ENCODE results near the gene PPID.
"Not testable (repeated sequence)": the region's sequence is repeated elsewhere in the genome, so short reads cannot be mapped to it uniquely, and the experiment has no call there.

PPID gene

GRCh38 chr4:158766434-158767044 is 43.3 kb upstream of the PPID start:
- no peak for TF ChIP-seq CTCF (IDR thresholded peaks at IDR 0.05; ENCODE audit: borderline replicate concordance, control extremely low read depth, extremely low read depth, insufficient read depth, missing control alignments)
- DNase-seq (ENCODE audit: low spot score): no peak
- in situ Hi-C loops (cut with MboI; ENCODE audit: low sequenced_read_pairs, unreplicated experiment): no loop called here

- in situ Hi-C loops (cut with MboI; ENCODE audit: low sequenced_read_pairs, unreplicated experiment): no loop called here
- no peak for TF ChIP-seq CTCF (IDR thresholded peaks at IDR 0.05; ENCODE audit: borderline replicate concordance, control extremely low read depth, extremely low read depth, insufficient read depth, missing control alignments)
- no peak for DNase-seq (ENCODE audit: low spot score)
Observed at GRCh38 chr4:158763462-158763861, 40.3 kb upstream of the PPID start.

- no peak for DNase-seq (ENCODE audit: low spot score)
- TF ChIP-seq CTCF (IDR thresholded peaks at IDR 0.05; ENCODE audit: borderline replicate concordance, control extremely low read depth, extremely low read depth, insufficient read depth, missing control alignments): no peak
- in situ Hi-C loops (cut with MboI; ENCODE audit: low sequenced_read_pairs, unreplicated experiment): no loop called here
Observed at GRCh38 chr4:158762553-158762952, 39.4 kb upstream of the PPID start.

GRCh38 chr4:158760866-158761265 is 37.7 kb upstream of the PPID start:
- TF ChIP-seq CTCF (IDR thresholded peaks at IDR 0.05; ENCODE audit: borderline replicate concordance, control extremely low read depth, extremely low read depth, insufficient read depth, missing control alignments): no peak
- no peak for DNase-seq (ENCODE audit: low spot score)
- in situ Hi-C loops (cut with MboI; ENCODE audit: low sequenced_read_pairs, unreplicated experiment): no loop called here

DNA sequence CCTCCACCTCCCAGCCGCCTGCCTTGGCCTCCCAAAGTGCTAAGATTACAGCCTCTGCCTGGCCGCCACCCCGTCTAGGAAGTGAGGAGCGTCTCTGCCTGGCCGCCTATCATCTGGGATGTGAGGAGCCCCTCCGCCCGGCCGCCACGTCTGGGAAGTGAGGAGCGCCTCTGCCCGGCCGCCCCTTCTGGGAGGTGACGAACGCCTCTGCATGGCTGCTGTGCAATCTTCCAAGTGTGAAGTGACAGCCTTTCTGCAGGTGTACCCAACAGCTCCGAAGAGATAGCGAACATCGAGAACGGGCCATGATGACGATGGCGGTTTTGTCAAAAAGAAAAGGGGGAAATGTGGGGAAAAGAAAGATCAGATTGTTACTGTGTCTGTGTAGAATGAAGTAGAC is 36.3 kb upstream of the PPID start:
- DNase-seq (ENCODE audit: low spot score); in situ Hi-C loops (cut with MboI; ENCODE audit: low sequenced_read_pairs, unreplicated experiment): not testable (repeated sequence)

GRCh38 chr4:158758703-158759102 is 35.5 kb upstream of the PPID start:
- no peak for DNase-seq (ENCODE audit: low spot score)
- in situ Hi-C loops (cut with MboI; ENCODE audit: low sequenced_read_pairs, unreplicated experiment): no loop called here
- no peak for TF ChIP-seq CTCF (IDR thresholded peaks at IDR 0.05; ENCODE audit: borderline replicate concordance, control extremely low read depth, extremely low read depth, insufficient read depth, missing control alignments)

- DNase-seq (ENCODE audit: low spot score): no peak
- in situ Hi-C loops (cut with MboI; ENCODE audit: low sequenced_read_pairs, unreplicated experiment): no loop called here
- TF ChIP-seq CTCF (IDR thresholded peaks at IDR 0.05; ENCODE audit: borderline replicate concordance, control extremely low read depth, extremely low read depth, insufficient read depth, missing control alignments): no peak
Observed at GRCh38 chr4:158758142-158758541, 34.9 kb upstream of the PPID start.

Measured in GM13976 (cell line).